HFFc6 (cell line): ENCODE measurements around the gene SHPK. TPM values are rescaled to one million over a fixed set of nuclear protein-coding genes. Genes with fewer than 3 reads are reported as not detected.

ENCODE experiments used
- DNase-seq: peaks from one replicate; pipeline ENCODE4 v3.0.0-alpha.2; 2018
- H3K27ac Mint-ChIP-seq: 2 replicates; pipeline ENCODE4 v1.8.0; 2020; ENCODE audit warnings: mild to moderate bottlenecking, mixed read lengths
- H3K27me3 Mint-ChIP-seq: 2 replicates; pipeline ENCODE4 v1.8.0; 2021; ENCODE audit warnings: mild to moderate bottlenecking, moderate library complexity, mixed read lengths; ENCODE audit not compliant: insufficient read depth
- H3K36me3 Mint-ChIP-seq: 2 replicates; pipeline ENCODE4 v1.8.0; 2021; ENCODE audit warnings: low read depth, mixed read lengths
- H3K4me1 Mint-ChIP-seq: 2 replicates; pipeline ENCODE4 v1.8.0; 2020; ENCODE audit warnings: low read depth, mixed read lengths
- H3K4me3 Mint-ChIP-seq: 2 replicates; pipeline ENCODE4 v1.8.0; 2020; ENCODE audit warnings: mild to moderate bottlenecking, moderate library complexity, mixed read lengths
- H3K9me3 Mint-ChIP-seq: 2 replicates; pipeline ENCODE4 v1.8.0; 2020; ENCODE audit warnings: mild to moderate bottlenecking, mixed read lengths
- total RNA-seq, 6 experiments: library from RNA; stranded (reverse); fragmentation: NEBNext Ultra II Directional; extraction: Animal tissue kit (Norgen Biotek cat#: 25700); gene quantifications; 2 replicates in 1 of 6; 3 replicates in 5 of 6; pipeline ENCODE4 v1.2.3, GENCODE V29; 2021
- TF ChIP-seq, protein P1 (sequence below): fragments of 200-600 bp; sonication (generic); IDR thresholded peaks from 2 replicates; pipeline ENCODE4 v1.5.0; 2021; ENCODE audit warnings: antibody characterized with exemption, mild to moderate bottlenecking

The SHPK gene
- total RNA-seq, 6 experiments from 2014 or later: 7.9 to 10.5 (median 9.1) TPM

DNA sequence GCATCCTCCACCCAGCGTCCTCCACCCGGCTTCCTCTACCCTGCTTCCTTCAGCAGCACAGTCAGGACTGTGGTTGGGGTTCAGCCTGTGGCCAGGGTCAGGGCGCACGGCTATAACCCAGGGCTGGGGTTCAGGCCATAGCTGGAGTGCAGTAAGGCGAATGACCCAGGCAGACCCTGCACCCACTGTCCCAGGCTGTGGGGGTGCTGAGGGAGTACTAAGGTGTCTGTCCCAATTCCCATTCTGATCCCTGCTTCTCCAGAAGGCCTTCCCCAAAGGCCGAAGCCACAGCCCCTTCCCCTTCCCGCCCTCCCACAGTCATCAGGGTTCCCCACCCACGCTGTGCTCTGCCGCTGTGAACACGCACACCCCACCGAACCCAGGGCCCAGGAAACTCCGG, 45.0 kb upstream of the SHPK start:
- no peak for DNase-seq
- peaks cover 6% of the 10 kb centered on the region; the same call in 1 of the 2 replicates for H3K4me1 Mint-ChIP-seq
- no peaks in the 10 kb centered on the region for H3K9me3 Mint-ChIP-seq
- no peak overlapping the region for H3K27ac Mint-ChIP-seq
- TF ChIP-seq, protein P1, sequence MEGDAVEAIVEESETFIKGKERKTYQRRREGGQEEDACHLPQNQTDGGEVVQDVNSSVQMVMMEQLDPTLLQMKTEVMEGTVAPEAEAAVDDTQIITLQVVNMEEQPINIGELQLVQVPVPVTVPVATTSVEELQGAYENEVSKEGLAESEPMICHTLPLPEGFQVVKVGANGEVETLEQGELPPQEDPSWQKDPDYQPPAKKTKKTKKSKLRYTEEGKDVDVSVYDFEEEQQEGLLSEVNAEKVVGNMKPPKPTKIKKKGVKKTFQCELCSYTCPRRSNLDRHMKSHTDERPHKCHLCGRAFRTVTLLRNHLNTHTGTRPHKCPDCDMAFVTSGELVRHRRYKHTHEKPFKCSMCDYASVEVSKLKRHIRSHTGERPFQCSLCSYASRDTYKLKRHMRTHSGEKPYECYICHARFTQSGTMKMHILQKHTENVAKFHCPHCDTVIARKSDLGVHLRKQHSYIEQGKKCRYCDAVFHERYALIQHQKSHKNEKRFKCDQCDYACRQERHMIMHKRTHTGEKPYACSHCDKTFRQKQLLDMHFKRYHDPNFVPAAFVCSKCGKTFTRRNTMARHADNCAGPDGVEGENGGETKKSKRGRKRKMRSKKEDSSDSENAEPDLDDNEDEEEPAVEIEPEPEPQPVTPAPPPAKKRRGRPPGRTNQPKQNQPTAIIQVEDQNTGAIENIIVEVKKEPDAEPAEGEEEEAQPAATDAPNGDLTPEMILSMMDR: no peak
- H3K27me3 Mint-ChIP-seq: peaks cover 9% of the 10 kb centered on the region
- H3K4me3 Mint-ChIP-seq: no peak overlapping the region
- no peaks in the 10 kb centered on the region for H3K36me3 Mint-ChIP-seq

DNA sequence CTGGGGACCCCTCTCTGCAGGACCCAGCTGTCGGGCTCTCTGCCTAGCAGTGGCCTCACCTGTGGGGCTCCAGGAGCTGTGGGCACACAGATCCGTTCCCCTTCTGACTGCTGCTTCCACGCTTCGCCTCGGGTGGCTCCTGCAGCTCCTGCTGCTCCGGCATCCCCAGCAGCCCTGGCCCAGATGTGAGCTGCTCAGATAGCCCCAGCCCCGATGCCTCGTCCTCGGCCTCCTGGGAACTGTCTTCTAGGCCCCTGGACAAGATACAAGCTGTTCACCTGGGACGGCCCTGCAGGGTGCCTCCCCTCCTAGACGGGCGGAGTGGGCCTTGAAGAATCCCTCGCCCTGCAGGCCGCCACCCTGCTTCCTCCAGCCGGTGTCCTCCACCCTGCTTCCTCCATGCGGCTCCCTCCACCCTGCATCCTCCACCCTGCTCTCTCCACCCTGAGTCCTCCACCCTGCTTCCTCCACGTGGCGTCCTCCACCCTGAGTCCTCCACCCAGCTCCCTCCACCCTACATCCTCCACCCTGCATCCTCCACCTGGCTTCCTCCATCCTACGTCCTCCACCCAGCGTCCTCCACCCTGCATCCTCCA, 43.6 kb upstream of the SHPK start:
- Mint-ChIP-seq H3K27ac (no peak overlapping the region), H3K4me3 (no peak overlapping the region), H3K27me3 (peaks cover 9% of the 10 kb centered on the region), H3K9me3 (no peaks in the 10 kb centered on the region), H3K36me3 (no peaks in the 10 kb centered on the region), H3K4me1 (peaks cover 6% of the 10 kb centered on the region; the same call in 1 of the 2 replicates)
- TF ChIP-seq, protein P1: no peak
- DNase-seq: no peak

DNA sequence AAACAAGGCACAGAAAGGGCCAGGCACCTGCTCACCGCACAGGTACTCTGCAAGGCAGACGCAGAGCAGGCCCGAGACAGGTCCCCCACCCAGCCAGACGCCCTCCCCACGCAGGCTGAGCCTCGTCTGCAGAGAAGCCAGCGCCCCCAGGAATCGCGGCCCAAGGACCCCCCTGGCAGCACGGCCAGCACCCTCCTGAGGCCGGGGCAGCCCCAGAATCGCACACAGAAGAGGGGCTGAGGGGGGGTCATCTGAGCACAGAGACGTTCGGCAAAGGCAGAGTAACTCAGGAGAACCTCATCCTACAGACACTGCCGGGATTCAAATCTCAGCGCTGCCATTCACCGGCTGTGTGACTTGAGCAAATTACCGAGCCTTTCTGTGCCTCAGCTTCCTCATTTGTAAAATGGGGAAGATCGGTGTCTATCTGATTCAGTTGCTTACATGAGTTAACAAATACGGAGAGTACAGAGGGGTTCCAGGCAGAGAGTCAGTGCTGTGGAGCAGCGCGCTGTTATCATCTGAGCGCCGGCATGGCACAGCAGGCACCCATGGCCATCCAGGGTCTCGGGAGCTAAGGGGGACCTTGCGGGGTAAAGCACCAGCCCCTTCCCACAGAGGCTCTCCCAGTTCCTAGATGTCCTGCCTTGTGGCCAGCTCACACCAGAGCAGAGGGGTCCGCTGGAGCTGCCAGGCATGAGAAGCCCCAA, 42.9 kb upstream of the SHPK start:
- no peaks in the 10 kb centered on the region for H3K9me3 Mint-ChIP-seq
- H3K36me3 Mint-ChIP-seq: no peaks in the 10 kb centered on the region
- peaks cover 9% of the 10 kb centered on the region for H3K27me3 Mint-ChIP-seq
- peaks cover 6% of the 10 kb centered on the region; the same call in 1 of the 2 replicates for H3K4me1 Mint-ChIP-seq
- DNase-seq: no peak
- no peak overlapping the region for H3K4me3 Mint-ChIP-seq
- TF ChIP-seq, protein P1: no peak
- H3K27ac Mint-ChIP-seq: no peak overlapping the region

DNA sequence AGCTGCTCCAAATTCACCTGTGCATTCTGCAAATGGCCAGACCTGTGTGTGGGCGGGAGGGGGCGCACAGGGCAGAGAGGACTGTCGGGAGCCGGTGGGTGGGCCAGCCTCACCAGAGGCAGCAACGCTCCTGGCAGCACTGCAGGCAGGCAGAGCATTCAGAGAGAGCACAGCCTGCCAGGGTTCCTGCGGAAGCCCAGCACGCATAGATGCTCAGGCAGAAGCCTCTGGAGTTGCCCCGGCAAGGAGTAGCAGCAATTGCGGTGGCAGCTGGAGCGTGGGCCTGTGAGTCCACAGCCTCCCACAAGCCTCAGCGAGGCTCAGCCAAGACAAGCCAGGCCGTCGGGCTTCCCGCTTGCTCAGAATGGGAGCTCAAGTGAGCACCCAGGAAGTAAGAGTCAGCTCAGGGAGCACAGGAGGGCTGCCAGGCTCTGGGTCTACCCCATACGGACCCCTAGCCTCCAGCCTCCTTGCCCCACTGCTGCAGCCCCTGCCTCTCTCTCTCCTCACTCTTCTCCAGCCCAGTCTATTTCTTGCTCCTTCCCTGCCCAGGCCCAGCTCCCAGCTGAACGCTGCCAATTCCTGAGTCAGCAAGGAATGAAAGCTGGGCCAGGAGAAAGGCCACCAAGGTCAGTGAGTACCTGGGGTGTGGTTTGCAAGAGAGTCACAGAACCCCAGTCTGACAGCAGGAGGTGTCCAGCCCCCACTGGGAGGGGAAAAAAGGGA, 42.2 kb upstream of the SHPK start:
- Mint-ChIP-seq H3K36me3 (no peaks in the 10 kb centered on the region), H3K4me3 (no peak overlapping the region), H3K9me3 (no peaks in the 10 kb centered on the region), H3K4me1 (peaks cover 6% of the 10 kb centered on the region; the same call in 1 of the 2 replicates), H3K27me3 (peaks cover 9% of the 10 kb centered on the region), H3K27ac (no peak overlapping the region)
- no peak for DNase-seq
- TF ChIP-seq, protein P1: no peak

DNA sequence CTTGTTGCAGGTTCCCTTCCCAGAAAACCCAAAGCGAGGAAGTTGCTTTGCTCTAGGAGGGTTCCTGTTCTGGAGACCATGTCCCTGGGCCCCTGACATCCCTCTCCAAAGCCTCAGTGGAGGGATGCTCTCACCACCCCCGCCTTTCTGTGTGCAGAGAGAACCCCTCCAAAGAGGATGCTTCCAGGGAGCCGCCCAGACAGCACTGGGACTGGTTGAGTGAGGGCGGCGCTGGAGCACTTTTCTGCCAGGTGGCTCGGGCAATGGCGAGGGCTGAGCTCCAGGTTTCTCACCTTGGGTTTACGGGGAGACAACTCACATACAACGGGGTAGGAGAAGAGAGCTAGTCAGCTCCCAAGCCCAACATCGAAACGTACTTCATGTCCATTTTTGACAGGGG, 39.8 kb upstream of the SHPK start:
- peaks cover 1% of the 10 kb centered on the region; the same call in 1 of the 2 replicates for H3K27me3 Mint-ChIP-seq
- DNase-seq: no peak
- H3K4me1 Mint-ChIP-seq: peaks cover 6% of the 10 kb centered on the region; the same call in 1 of the 2 replicates
- TF ChIP-seq, protein P1: no peak
- H3K9me3 Mint-ChIP-seq: no peaks in the 10 kb centered on the region
- no peak overlapping the region for H3K27ac Mint-ChIP-seq
- H3K4me3 Mint-ChIP-seq: no peak overlapping the region
- H3K36me3 Mint-ChIP-seq: no peaks in the 10 kb centered on the region
